Osteoblast (primary cell): ENCODE measurements around the gene HOXA9. TPM values are rescaled to one million over a fixed set of nuclear protein-coding genes. Genes with fewer than 3 reads are reported as not detected.
A peak's percentile ranks its signal among the peaks of the same experiment; 100 is the strongest.

Experiments
- DNase-seq: peaks from one replicate; pipeline ENCODE4 v3.0.0; 2011; ENCODE audit warnings: low spot score, mixed read lengths; ENCODE audit not compliant: insufficient read length; ENCODE audit errors: missing footprints
- H2AFZ ChIP-seq: 2 replicates; pipeline ENCODE4 v1.6.0; 2011; ENCODE audit warnings: mild to moderate bottlenecking, low read length
- H3K27ac ChIP-seq: 2 replicates; pipeline ENCODE4 v1.5.1; 2011; ENCODE audit warnings: mild to moderate bottlenecking, low read depth, low read length, moderate library complexity
- H3K27me3 ChIP-seq: 2 replicates; pipeline ENCODE4 v1.6.0; 2012; ENCODE audit warnings: mild to moderate bottlenecking, control low read depth, inconsistent platforms, low read length, moderate library complexity; ENCODE audit not compliant: insufficient read depth
- H3K36me3 ChIP-seq: 2 replicates; pipeline ENCODE4 v1.5.1; 2011; ENCODE audit warnings: mild to moderate bottlenecking, low read length, control low read depth, moderate library complexity; ENCODE audit not compliant: insufficient read depth
- H3K4me1 ChIP-seq: 2 replicates; pipeline ENCODE4 v1.5.1; 2011; ENCODE audit warnings: mild to moderate bottlenecking, low read length, control low read depth, moderate library complexity; ENCODE audit not compliant: insufficient read depth
- H3K4me2 ChIP-seq: 2 replicates; pipeline ENCODE4 v1.6.0; 2011; ENCODE audit warnings: mild to moderate bottlenecking, low read length; ENCODE audit not compliant: insufficient read depth
- H3K4me3 ChIP-seq: fragments of 200-600 bp; sonication (generic); 3 replicates; pipeline ENCODE4 v1.5.1; 2012; ENCODE audit warnings: mild to moderate bottlenecking, low read length, inconsistent platforms; ENCODE audit not compliant: insufficient read depth
- H3K79me2 ChIP-seq: 2 replicates; pipeline ENCODE4 v1.6.0; 2012; ENCODE audit warnings: mild to moderate bottlenecking, low read length, control low read depth, inconsistent platforms; ENCODE audit not compliant: insufficient read depth
- H3K9me3 ChIP-seq: 2 replicates; pipeline ENCODE4 v1.5.1; 2011; ENCODE audit warnings: low read depth, low read length, control low read depth
- H4K20me1 ChIP-seq: 2 replicates; pipeline ENCODE4 v1.6.0; 2012; ENCODE audit warnings: mild to moderate bottlenecking, low read length, control low read depth; ENCODE audit not compliant: insufficient read depth
- total RNA-seq: library from RNA; depleted of rRNA; stranded (reverse); fragments of >200 nt; gene quantifications from 2 replicates; pipeline ENCODE4 v1.2.3, GENCODE V29; 2012
- TF ChIP-seq, protein P1 (sequence below): IDR thresholded peaks from 2 replicates; pipeline ENCODE4 v1.5.1; 2011; ENCODE audit warnings: mild to moderate bottlenecking, low read depth, low read length, moderate library complexity; ENCODE audit errors: extremely low read depth

Gene HOXA9
- total RNA-seq, 1 donor, result 19.5 TPM

DNA sequence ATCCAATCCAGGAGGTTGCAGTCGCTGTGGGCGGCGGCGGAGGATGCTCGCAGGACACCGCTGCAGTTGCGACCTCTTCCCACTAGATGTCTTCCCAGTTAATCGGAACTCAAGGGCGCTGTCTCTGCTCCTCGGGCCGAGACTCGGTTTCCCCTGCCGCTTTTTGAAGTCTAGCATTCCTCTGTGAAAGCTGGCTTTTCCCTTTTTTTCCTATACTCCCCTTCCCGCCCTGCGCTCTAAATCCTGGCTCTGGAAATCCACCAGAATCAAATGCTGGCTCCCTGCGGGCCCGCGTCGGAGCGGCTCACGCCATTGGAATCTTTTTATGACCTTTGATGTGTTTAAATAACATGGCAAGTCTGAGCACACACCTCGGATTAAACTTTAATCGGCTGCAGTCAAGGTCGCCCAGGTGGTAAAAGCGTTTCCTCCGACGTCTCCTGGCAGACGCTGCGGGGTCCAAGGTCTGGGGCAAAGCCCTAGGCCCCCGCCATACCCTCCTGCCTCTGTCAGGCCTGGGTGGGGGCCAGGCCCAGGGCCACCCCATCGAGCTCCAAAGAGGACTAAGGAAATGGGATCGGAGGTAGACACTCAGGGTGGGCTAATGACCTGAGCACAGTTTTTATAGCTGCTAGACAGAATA is 45.2 kb upstream of the HOXA9 start:
- DNase-seq, result peak; percentile 96
- H3K4me3 ChIP-seq, result peak overlapping the region; percentile 67

DNA sequence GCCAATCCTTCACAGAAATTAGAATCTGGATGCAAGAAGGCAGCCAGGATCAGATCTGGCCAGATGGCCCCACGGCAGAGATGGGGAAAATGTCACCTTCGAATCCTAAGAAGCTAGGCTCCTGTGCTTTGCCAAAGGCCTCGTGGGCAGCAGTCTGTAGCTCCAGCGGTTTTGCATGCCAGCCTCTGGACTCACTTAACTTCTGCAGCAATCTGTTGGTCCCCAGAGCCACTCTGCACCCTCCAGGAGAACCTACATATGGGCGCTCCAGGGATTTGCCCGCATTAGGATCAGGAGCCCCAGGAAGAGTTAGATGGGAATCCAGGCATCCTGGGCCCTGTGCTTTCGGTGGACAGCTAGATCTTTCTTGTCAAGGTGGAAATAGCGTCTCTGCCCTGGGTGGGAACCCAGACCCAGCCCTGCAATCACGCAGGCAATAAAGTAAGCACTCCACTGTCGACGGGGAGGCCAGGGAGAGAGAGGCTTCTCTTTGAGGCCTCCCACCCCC is 44.6 kb upstream of the HOXA9 start:
- peak overlapping the region; percentile 67 for H3K4me3 ChIP-seq
- H3K9me3 ChIP-seq, result no peaks in the 10 kb centered on the region
- H4K20me1 ChIP-seq, result no peaks in the 10 kb centered on the region
- DNase-seq, result no peak
- peak overlapping the region; percentile 86 for H2AFZ ChIP-seq
- TF ChIP-seq, protein P1, sequence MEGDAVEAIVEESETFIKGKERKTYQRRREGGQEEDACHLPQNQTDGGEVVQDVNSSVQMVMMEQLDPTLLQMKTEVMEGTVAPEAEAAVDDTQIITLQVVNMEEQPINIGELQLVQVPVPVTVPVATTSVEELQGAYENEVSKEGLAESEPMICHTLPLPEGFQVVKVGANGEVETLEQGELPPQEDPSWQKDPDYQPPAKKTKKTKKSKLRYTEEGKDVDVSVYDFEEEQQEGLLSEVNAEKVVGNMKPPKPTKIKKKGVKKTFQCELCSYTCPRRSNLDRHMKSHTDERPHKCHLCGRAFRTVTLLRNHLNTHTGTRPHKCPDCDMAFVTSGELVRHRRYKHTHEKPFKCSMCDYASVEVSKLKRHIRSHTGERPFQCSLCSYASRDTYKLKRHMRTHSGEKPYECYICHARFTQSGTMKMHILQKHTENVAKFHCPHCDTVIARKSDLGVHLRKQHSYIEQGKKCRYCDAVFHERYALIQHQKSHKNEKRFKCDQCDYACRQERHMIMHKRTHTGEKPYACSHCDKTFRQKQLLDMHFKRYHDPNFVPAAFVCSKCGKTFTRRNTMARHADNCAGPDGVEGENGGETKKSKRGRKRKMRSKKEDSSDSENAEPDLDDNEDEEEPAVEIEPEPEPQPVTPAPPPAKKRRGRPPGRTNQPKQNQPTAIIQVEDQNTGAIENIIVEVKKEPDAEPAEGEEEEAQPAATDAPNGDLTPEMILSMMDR, result no peak
- peaks cover 11% of the 10 kb centered on the region for H3K27me3 ChIP-seq
- H3K27ac ChIP-seq, result no peak overlapping the region
- H3K4me1 ChIP-seq, result peaks cover 12% of the 10 kb centered on the region
- H3K79me2 ChIP-seq, result no peaks in the 10 kb centered on the region
- peak overlapping the region; percentile 85 for H3K4me2 ChIP-seq
- no peaks in the 10 kb centered on the region for H3K36me3 ChIP-seq

More for the DNA sequence above, 45.2 kb upstream of the HOXA9 start:
- H3K27me3 ChIP-seq, result peaks cover 9% of the 10 kb centered on the region
- H3K27ac ChIP-seq, result no peak overlapping the region
- H3K36me3 ChIP-seq, result no peaks in the 10 kb centered on the region
- peaks cover 7% of the 10 kb centered on the region for H3K4me1 ChIP-seq
- no peaks in the 10 kb centered on the region for H3K9me3 ChIP-seq
- no peaks in the 10 kb centered on the region for H4K20me1 ChIP-seq
- TF ChIP-seq, protein P1, result peak; percentile 71
- H2AFZ ChIP-seq, result peak overlapping the region; percentile 86
- no peaks in the 10 kb centered on the region for H3K79me2 ChIP-seq
- peak overlapping the region; percentile 85 for H3K4me2 ChIP-seq

DNA sequence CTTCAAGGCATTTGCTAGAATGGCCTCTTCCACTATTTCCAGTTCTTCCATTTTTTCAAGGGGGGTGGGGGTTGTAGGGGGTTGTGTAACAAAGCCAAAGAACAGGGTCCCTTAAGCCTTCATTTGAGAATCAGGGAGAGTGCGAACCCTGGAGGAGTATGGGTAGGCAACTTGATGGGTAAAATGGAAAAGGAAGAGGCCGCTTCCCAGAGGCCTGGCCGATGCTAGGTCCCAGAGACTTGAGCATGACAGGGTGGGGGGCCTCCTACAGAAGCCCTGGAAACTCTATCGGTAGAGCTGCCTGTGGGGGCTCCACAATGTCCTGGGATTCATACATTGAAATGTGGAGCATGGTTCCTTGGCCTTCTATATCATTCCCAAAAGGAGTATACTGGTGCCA is 43.7 kb upstream of the HOXA9 start:
- Histone ChIP-seq H3K4me2 (no peak overlapping the region), H3K27me3 (peaks cover 11% of the 10 kb centered on the region)
- TF ChIP-seq, protein P1, result no peak

DNA sequence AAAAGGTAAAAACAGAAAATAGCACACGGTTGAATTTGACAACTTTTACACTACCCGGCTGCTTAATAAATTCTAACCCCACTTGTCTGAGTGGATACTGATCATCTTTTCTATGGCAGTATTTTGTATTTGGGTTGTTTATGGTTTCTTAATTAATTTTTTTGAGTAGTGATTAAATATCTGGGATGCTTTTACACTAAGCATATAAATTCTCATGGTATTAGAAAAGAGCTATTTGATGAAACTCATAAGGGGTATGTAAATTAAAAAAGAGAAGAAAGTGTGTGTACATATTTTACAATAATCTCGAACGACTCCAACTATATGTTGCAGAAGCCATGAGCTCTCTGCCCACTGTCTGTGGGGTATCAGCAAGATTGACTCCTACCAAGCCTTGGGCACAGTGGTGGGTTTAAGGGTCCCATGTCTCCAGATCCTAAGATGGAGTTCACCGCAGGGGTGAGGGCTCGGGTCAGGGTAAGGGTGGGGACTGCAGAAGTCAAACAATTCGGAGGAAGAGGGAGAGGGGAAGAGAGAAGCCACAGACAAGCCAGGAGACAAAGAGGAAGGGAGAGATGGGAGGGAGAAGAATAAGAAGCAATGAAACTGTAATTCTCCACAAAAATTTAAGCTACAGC is 42.1 kb upstream of the HOXA9 start:
- no peak for DNase-seq
- Histone ChIP-seq H4K20me1 (no peaks in the 10 kb centered on the region), H3K27ac (no peak overlapping the region), H2AFZ (no peak overlapping the region), H3K4me2 (no peak overlapping the region), H3K27me3 (peaks cover 13% of the 10 kb centered on the region), H3K36me3 (no peaks in the 10 kb centered on the region), H3K4me1 (peaks cover 17% of the 10 kb centered on the region), H3K4me3 (no peak overlapping the region), H3K9me3 (no peaks in the 10 kb centered on the region), H3K79me2 (peaks cover 7% of the 10 kb centered on the region)
- TF ChIP-seq, protein P1, result no peak

More for the DNA sequence above, 43.7 kb upstream of the HOXA9 start:
- Histone ChIP-seq H3K4me3 (no peak overlapping the region), H4K20me1 (no peaks in the 10 kb centered on the region), H3K36me3 (no peaks in the 10 kb centered on the region), H3K79me2 (peaks cover 2% of the 10 kb centered on the region), H2AFZ (no peak overlapping the region), H3K27ac (no peak overlapping the region), H3K9me3 (no peaks in the 10 kb centered on the region), H3K4me1 (peaks cover 17% of the 10 kb centered on the region)
- DNase-seq, result no peak
